K562 (cell line): ENCODE measurements around the gene DEPP1. TPM values are rescaled to one million over a fixed set of nuclear protein-coding genes. Genes with fewer than 3 reads are reported as not detected.

Experiments
- ATAC-seq: fragments of 200-7000 bp; cut with Tn5 transposase; 3 replicates; pipeline ENCODE4 v1.9.1; 2020; ENCODE audit warnings: moderate library complexity
- BruUV-seq: library from RNA; stranded (reverse); fragments of 400-500 nt; replicated peaks from 2 replicates; lab custom pipeline; 2021; lab: Mats Ljungman, UMichigan
- CTCF ChIA-PET: fragments of 300-600 bp; formaldehyde crosslinking; extraction: SDS; loops from one replicate; lab custom pipeline; 2021; ENCODE audit warnings: low intra/inter-chr PET ratio; lab: Yijun Ruan, JAX
- POLR2A ChIA-PET: fragments of 300-600, 350-650 bp; sonication (Branson Sonifier 250); formaldehyde crosslinking; extraction: SDS; loops from one replicate; lab custom pipeline; 2021; ENCODE audit warnings: antibody characterized with exemption, inconsistent platforms; lab: Yijun Ruan, JAX
- DNase-seq, 4 experiments: peaks; one replicate each; pipeline versions ENCODE4 v3.0.0 to v3.0.0-alpha.2; 2011 to 2018; ENCODE audit warnings: low spot score in 3 of 4, mixed read lengths in 3 of 4; ENCODE audit errors: extremely low read depth in 1 of 4
- FAIRE-seq: peaks from 2 replicates; lab custom pipeline; 2011; peaks lifted over from hg19 to GRCh38; lab: Jason Lieb, UNC
- H2AFZ ChIP-seq: 2 replicates; pipeline ENCODE4 v1.6.0; 2011; ENCODE audit warnings: low read depth, low read length, control low read depth, inconsistent platforms
- H3K27ac ChIP-seq: fragments of 200-600 bp; 3 replicates; pipeline ENCODE4 v1.8.0; 2011; ENCODE audit warnings: low read depth, mild to moderate bottlenecking, control low read depth, inconsistent platforms, low read length, moderate library complexity, mixed read lengths; ENCODE audit errors: extremely low read depth
- H3K27me3 ChIP-seq, 2 experiments: fragments of 300-600 bp in 1 of 2; 2 replicates in 1 of 2; 3 replicates in 1 of 2; pipeline versions ENCODE4 v1.6.0 to v1.8.0; 2011; ENCODE audit warnings: inconsistent platforms in 2 of 2, low read length in 2 of 2, mild to moderate bottlenecking in 1 of 2, mixed read lengths in 1 of 2, moderate library complexity in 1 of 2; ENCODE audit not compliant: control insufficient read depth in 2 of 2, insufficient read depth in 2 of 2
- H3K36me3 ChIP-seq: fragments of 300-600 bp; 3 replicates; pipeline ENCODE4 v1.8.0; 2011; ENCODE audit warnings: mild to moderate bottlenecking, low read length, inconsistent platforms; ENCODE audit not compliant: control insufficient read depth, insufficient read depth
- H3K4me1 ChIP-seq, 2 experiments: fragments of 200-600 bp in 1 of 2; replicated peaks in 1 of 2; 2 replicates in 1 of 2; 3 replicates in 1 of 2; pipeline versions ENCODE4 v1.5.1 to v1.8.0; 2011; ENCODE audit warnings: inconsistent platforms in 2 of 2, low read length in 2 of 2, mild to moderate bottlenecking in 1 of 2, mixed read lengths in 1 of 2, moderate library complexity in 1 of 2; ENCODE audit not compliant: control insufficient read depth in 2 of 2, insufficient read depth in 2 of 2
- H3K4me2 ChIP-seq: 2 replicates; pipeline ENCODE4 v1.6.1; 2011; ENCODE audit warnings: low read length, control low read depth, inconsistent platforms, mixed read lengths; ENCODE audit not compliant: insufficient read depth
- H3K4me3 ChIP-seq: fragments of 200-600 bp; sonication (generic), shearing (Covaris generic); 2 replicates; pipeline ENCODE4 v1.5.1; 2016; ENCODE audit warnings: control low read depth, inconsistent platforms
- H3K79me2 ChIP-seq: fragments of 200-600 bp; 3 replicates; pipeline ENCODE4 v1.8.0; 2011; ENCODE audit warnings: low read length, inconsistent platforms; ENCODE audit not compliant: control insufficient read depth, insufficient read depth
- H3K9ac ChIP-seq, 2 experiments: 2 replicates each; pipeline versions ENCODE4 v1.6.0 to v1.6.1; 2011; ENCODE audit warnings: low read depth in 2 of 2, low read length in 2 of 2, control low read depth in 1 of 2, inconsistent platforms in 1 of 2, mild to moderate bottlenecking in 1 of 2, mixed read lengths in 1 of 2; ENCODE audit not compliant: insufficient read depth in 1 of 2
- H3K9me1 ChIP-seq: one replicate; pipeline ENCODE4 v1.6.0; 2011; ENCODE audit warnings: inconsistent platforms, mild to moderate bottlenecking, low read length, moderate library complexity; ENCODE audit not compliant: control insufficient read depth, insufficient read depth
- H3K9me3 ChIP-seq: replicated peaks from 2 replicates; pipeline ENCODE4 v1.5.1; 2011; ENCODE audit warnings: low read depth, low read length, inconsistent platforms; ENCODE audit not compliant: control insufficient read depth, insufficient read depth
- H4K20me1 ChIP-seq: replicated peaks from 2 replicates; pipeline ENCODE4 v1.6.1; 2011; ENCODE audit warnings: low read length, inconsistent platforms, mixed read lengths; ENCODE audit not compliant: control insufficient read depth, insufficient read depth
- CHD4 ChIP-seq: fragments of 200-600 bp; sonication (generic); IDR thresholded peaks from 3 replicates; pipeline ENCODE4 v1.6.1; 2012; ENCODE audit warnings: low read depth, mild to moderate bottlenecking, mixed read lengths, low read length, inconsistent platforms; ENCODE audit not compliant: insufficient read depth, insufficient replicate concordance, poor library complexity, severe bottlenecking
- MEIS2 ChIP-seq: fragments of 450-650 bp; IDR thresholded peaks from 2 replicates; pipeline ENCODE4 v1.6.1; 2014; ENCODE audit warnings: mild to moderate bottlenecking; ENCODE audit not compliant: partially characterized antibody
- NCOA1 ChIP-seq: fragments of 450-650 bp; IDR thresholded peaks from 2 replicates; pipeline ENCODE4 v1.6.1; 2016; ENCODE audit warnings: low read depth
- PTTG1 ChIP-seq: fragments of 450-650 bp; IDR thresholded peaks from 2 replicates; pipeline ENCODE4 v1.6.1; 2016; ENCODE audit warnings: low read depth, mild to moderate bottlenecking, missing genetic modification characterization, missing compliant biosample characterization
- RFX1 ChIP-seq: fragments of 450-650 bp; IDR thresholded peaks from 2 replicates; pipeline ENCODE4 v1.6.1; 2016; ENCODE audit warnings: mild to moderate bottlenecking, moderate library complexity
- SMAD1 ChIP-seq: fragments of 150-350 bp; IDR thresholded peaks from 2 replicates; pipeline ENCODE4 v1.6.1; 2014; ENCODE audit warnings: low read length, low read depth; ENCODE audit not compliant: partially characterized antibody
- ZNF282 ChIP-seq: sonication (generic); formaldehyde crosslinking; IDR thresholded peaks from 2 replicates; pipeline ENCODE4 v1.8.1; 2023; ENCODE audit warnings: missing genetic modification reagents
- ZNF561 ChIP-seq: fragments of 450-650 bp; formaldehyde crosslinking; conservative IDR thresholded peaks from 2 replicates; pipeline ENCODE4 v1.4.0; 2020; ENCODE audit warnings: mild to moderate bottlenecking, moderate library complexity
- ZNF75A ChIP-seq: fragments of 450-650 bp; formaldehyde crosslinking; IDR thresholded peaks from 2 replicates; pipeline ENCODE4 v1.4.0; 2020; ENCODE audit warnings: mild to moderate bottlenecking
- WGBS: fragments of 100-300 bp; shearing (Covaris generic); methylation state at CpG from one replicate; pipeline ENCODE4 v1.1.6; 2016; ENCODE audit warnings: low coverage, mixed read lengths; ENCODE audit not compliant: insufficient coverage; ENCODE audit errors: missing lambda C conversion rate; 5-methylcytosine and 5-hydroxymethylcytosine counted together
- in situ Hi-C: fragments of 300-500 bp; cut with MboI; formaldehyde crosslinking; loops from 4 replicates; pipeline ENCODE4 v1.15.0; 2018; ENCODE audit warnings: inconsistent platforms, mixed read lengths
- intact Hi-C: fragments of 100-400 bp; cut with micrococcal nuclease; formaldehyde crosslinking; loops from 2 replicates; pipeline ENCODE4 v1.14.2; 2022
- polyA plus RNA-seq, 8 experiments: library from polyadenylated mRNA; depleted of rRNA in 4 of 8; stranded (reverse) in 5 of 8; unstranded in 3 of 8; fragments of >200 nt; fragmentation: Nextera tagmentation in 2 of 8; fragmentation: Illumina TruSeq in 1 of 8; extraction: Ambion mirVana in 2 of 8; extraction: Trizol in 1 of 8; gene quantifications; 2 replicates each; pipeline versions ENCODE4 v1.2.1 to v1.2.3, GENCODE V29; 2011 to 2014; ENCODE audit warnings: inconsistent platforms in 1 of 8, missing spikeins in 1 of 8
- total RNA-seq, 7 experiments: library from RNA; depleted of rRNA in 6 of 7; stranded (reverse); fragments of >200 nt in 6 of 7; fragmentation: Illumina TruSeq in 2 of 7; extraction: Trizol in 2 of 7; gene quantifications; 2 replicates each; pipeline versions ENCODE4 v1.2.1 to v1.2.3, GENCODE V29; 2011 to 2021; ENCODE audit warnings: low replicate concordance in 1 of 7
- TF ChIP-seq, protein P1 (sequence below), 3 experiments: IDR thresholded peaks in 2 of 3; conservative IDR thresholded peaks in 1 of 3; 2 replicates each; pipeline ENCODE4 v1.5.1; 2011 to 2012; ENCODE audit warnings: low read length in 3 of 3, mild to moderate bottlenecking in 3 of 3, control low read depth in 2 of 3, improper control_type of control experiment in 1 of 3, inconsistent platforms in 1 of 3, low read depth in 1 of 3, mixed read lengths in 1 of 3, moderate library complexity in 1 of 3; ENCODE audit not compliant: insufficient read depth in 2 of 3
- TF ChIP-seq, protein P2 (sequence below): IDR thresholded peaks from 2 replicates; pipeline ENCODE4 v1.6.1; 2012; ENCODE audit warnings: low read depth, low read length, improper control_type of control experiment, borderline replicate concordance
- TF ChIP-seq, protein P3 (sequence below): sonication (generic); formaldehyde crosslinking; IDR thresholded peaks from 2 replicates; pipeline ENCODE4 v1.8.0; 2022; ENCODE audit warnings: mild to moderate bottlenecking, missing genetic modification reagents
- TF ChIP-seq, protein P4 (sequence below): fragments of 200-800 bp; sonication (Bioruptor generic); IDR thresholded peaks from 2 replicates; pipeline ENCODE4 v1.6.1; 2017; ENCODE audit warnings: missing genetic modification characterization, missing compliant biosample characterization

The DEPP1 gene
- total and polyA plus RNA-seq, 9 of the 15 experiments (the other 6 are each of a cell fraction or from before 2014, with no cell fraction given), result 0.04 to 0.54 (median 0.20) TPM; not detected in 1

GRCh38 chr10:44966816-44967509, 11.6 kb downstream of the DEPP1 start (continued):
- TF ChIP-seq, protein P1, sequence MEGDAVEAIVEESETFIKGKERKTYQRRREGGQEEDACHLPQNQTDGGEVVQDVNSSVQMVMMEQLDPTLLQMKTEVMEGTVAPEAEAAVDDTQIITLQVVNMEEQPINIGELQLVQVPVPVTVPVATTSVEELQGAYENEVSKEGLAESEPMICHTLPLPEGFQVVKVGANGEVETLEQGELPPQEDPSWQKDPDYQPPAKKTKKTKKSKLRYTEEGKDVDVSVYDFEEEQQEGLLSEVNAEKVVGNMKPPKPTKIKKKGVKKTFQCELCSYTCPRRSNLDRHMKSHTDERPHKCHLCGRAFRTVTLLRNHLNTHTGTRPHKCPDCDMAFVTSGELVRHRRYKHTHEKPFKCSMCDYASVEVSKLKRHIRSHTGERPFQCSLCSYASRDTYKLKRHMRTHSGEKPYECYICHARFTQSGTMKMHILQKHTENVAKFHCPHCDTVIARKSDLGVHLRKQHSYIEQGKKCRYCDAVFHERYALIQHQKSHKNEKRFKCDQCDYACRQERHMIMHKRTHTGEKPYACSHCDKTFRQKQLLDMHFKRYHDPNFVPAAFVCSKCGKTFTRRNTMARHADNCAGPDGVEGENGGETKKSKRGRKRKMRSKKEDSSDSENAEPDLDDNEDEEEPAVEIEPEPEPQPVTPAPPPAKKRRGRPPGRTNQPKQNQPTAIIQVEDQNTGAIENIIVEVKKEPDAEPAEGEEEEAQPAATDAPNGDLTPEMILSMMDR (IDR thresholded peaks at IDR 0.05 in 2 of 3, conservative IDR thresholded peaks at IDR 0.05 in 1 of 3; ENCODE audit: insufficient read depth in 2 of 3, low read depth in 1 of 3, low read length in 3 of 3), result peak in 2 of 3 experiments; percentile 23 to 39; a peak in 2 of 6 replicates
- TF ChIP-seq CHD4 (no peak), SMAD1 (no peak), RFX1 (no peak)

GRCh38 chr10:44966129-44966815, 12.3 kb downstream of the DEPP1 start:
- Histone ChIP-seq H3K9me3 (no peaks in the 10 kb centered on the region), H3K4me1 (peaks cover 5 to 7% of the 10 kb centered on the region in 2 experiments; a peak in 4 of 5 replicates), H3K9ac (no peak overlapping the region), H3K79me2 (no peaks in the 10 kb centered on the region), H3K4me2 (no peak overlapping the region), H3K27ac (no peak overlapping the region), H4K20me1 (no peaks in the 10 kb centered on the region), H3K9me1 (no peaks in the 10 kb centered on the region), H2AFZ (peak overlapping the region; percentile 81), H3K4me3 (no peak overlapping the region), H3K36me3 (no peaks in the 10 kb centered on the region), H3K27me3 (peaks cover 2 to 31% of the 10 kb centered on the region in 2 experiments; a peak in 2 of 5 replicates)
- in situ Hi-C loops, result no loop called here
- ATAC-seq (no peak), DNase-seq (no peak), FAIRE-seq (peak; percentile 65)
- intact Hi-C loops, result no loop called here
- CTCF ChIA-PET, result no interaction called here
- POLR2A ChIA-PET, result interaction anchor here (2.0 kb wide), 1 partner anchor 13 kb away, joined by 6 read pairs; the partner anchor contains the start of gene DEPP1
- BruUV-seq, result no TSS peak
- 27% methylated on average over 8 of the region's 8 CpGs for WGBS
- no peak for TF ChIP-seq NCOA1
- TF ChIP-seq, protein P2, sequence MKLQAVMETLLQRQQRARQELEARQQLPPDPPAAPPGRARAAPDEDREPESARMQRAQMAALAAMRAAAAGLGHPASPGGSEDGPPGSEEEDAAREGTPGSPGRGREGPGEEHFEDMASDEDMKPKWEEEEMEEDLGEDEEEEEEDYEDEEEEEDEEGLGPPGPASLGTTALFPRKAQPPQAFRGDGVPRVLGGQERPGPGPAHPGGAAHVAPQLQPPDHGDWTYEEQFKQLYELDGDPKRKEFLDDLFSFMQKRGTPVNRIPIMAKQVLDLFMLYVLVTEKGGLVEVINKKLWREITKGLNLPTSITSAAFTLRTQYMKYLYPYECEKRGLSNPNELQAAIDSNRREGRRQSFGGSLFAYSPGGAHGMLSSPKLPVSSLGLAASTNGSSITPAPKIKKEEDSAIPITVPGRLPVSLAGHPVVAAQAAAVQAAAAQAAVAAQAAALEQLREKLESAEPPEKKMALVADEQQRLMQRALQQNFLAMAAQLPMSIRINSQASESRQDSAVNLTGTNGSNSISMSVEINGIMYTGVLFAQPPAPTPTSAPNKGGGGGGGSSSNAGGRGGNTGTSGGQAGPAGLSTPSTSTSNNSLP, result no peak
- TF ChIP-seq, protein P3, sequence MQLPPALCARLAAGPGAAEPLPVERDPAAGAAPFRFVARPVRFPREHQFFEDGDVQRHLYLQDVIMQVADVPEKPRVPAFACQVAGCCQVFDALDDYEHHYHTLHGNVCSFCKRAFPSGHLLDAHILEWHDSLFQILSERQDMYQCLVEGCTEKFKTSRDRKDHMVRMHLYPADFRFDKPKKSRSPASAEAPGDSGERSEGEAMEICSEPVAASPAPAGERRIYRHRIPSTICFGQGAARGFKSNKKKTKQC (CRISPR knock-in tag), result no peak
- no peak for TF ChIP-seq ZNF282 (CRISPR knock-in tag)
- TF ChIP-seq, protein P4, sequence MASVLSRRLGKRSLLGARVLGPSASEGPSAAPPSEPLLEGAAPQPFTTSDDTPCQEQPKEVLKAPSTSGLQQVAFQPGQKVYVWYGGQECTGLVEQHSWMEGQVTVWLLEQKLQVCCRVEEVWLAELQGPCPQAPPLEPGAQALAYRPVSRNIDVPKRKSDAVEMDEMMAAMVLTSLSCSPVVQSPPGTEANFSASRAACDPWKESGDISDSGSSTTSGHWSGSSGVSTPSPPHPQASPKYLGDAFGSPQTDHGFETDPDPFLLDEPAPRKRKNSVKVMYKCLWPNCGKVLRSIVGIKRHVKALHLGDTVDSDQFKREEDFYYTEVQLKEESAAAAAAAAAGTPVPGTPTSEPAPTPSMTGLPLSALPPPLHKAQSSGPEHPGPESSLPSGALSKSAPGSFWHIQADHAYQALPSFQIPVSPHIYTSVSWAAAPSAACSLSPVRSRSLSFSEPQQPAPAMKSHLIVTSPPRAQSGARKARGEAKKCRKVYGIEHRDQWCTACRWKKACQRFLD (CRISPR knock-in tag), result 0 out of 2 replicates have a peak, but pooled peaks have one; percentile 29
- TF ChIP-seq PTTG1 (tag), result no peak
- no peak for TF ChIP-seq ZNF561 (CRISPR knock-in tag)
- TF ChIP-seq ZNF75A, result no peak
- peak; percentile 9 for TF ChIP-seq MEIS2
